ENCODE measurements around the gene ZSWIM7.

DNA sequence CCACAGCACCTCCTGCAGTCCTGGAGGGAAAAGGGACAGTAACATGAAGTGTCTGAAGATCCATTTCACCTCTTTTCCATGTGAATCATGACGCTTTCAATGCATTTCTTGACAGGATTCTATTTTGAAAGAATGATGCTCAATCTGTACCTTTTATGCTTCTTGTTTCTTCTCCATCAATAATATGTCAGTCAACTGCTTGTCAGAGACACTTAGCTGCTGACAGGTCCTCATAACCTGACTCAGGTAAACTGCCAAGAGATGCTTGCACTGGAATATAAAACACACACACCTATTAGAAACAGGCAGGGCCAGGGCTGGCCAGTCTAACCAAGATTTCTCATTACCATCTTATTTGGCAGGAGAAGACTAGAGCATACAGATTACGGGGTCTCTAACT lies 21.6 kb downstream of the ZSWIM7 start:
- no peak for TF ChIP-seq RAD21 (IDR thresholded peaks at IDR 0.05; ENCODE audit: low read depth)
- TF ChIP-seq, protein P1, sequence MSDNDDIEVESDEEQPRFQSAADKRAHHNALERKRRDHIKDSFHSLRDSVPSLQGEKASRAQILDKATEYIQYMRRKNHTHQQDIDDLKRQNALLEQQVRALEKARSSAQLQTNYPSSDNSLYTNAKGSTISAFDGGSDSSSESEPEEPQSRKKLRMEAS (IDR thresholded peaks at IDR 0.05): no peak
- TF ChIP-seq TCF12 (IDR thresholded peaks at IDR 0.05; ENCODE audit: low read depth): no peak
- no peak for TF ChIP-seq YY1 (IDR thresholded peaks at IDR 0.05; ENCODE audit: low read depth)
- no peak for TF ChIP-seq EGR1 (IDR thresholded peaks at IDR 0.05)
- no peak for TF ChIP-seq EP300 (IDR thresholded peaks at IDR 0.05; ENCODE audit: borderline replicate concordance)
- TF ChIP-seq TEAD4 (IDR thresholded peaks at IDR 0.05): no peak
- TF ChIP-seq, protein P2, sequence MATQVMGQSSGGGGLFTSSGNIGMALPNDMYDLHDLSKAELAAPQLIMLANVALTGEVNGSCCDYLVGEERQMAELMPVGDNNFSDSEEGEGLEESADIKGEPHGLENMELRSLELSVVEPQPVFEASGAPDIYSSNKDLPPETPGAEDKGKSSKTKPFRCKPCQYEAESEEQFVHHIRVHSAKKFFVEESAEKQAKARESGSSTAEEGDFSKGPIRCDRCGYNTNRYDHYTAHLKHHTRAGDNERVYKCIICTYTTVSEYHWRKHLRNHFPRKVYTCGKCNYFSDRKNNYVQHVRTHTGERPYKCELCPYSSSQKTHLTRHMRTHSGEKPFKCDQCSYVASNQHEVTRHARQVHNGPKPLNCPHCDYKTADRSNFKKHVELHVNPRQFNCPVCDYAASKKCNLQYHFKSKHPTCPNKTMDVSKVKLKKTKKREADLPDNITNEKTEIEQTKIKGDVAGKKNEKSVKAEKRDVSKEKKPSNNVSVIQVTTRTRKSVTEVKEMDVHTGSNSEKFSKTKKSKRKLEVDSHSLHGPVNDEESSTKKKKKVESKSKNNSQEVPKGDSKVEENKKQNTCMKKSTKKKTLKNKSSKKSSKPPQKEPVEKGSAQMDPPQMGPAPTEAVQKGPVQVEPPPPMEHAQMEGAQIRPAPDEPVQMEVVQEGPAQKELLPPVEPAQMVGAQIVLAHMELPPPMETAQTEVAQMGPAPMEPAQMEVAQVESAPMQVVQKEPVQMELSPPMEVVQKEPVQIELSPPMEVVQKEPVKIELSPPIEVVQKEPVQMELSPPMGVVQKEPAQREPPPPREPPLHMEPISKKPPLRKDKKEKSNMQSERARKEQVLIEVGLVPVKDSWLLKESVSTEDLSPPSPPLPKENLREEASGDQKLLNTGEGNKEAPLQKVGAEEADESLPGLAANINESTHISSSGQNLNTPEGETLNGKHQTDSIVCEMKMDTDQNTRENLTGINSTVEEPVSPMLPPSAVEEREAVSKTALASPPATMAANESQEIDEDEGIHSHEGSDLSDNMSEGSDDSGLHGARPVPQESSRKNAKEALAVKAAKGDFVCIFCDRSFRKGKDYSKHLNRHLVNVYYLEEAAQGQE (IDR thresholded peaks at IDR 0.05; ENCODE audit: low read depth): no peak
- TF ChIP-seq TAF1 (IDR thresholded peaks at IDR 0.05; ENCODE audit: low read depth): no peak
- TF ChIP-seq, protein P3, sequence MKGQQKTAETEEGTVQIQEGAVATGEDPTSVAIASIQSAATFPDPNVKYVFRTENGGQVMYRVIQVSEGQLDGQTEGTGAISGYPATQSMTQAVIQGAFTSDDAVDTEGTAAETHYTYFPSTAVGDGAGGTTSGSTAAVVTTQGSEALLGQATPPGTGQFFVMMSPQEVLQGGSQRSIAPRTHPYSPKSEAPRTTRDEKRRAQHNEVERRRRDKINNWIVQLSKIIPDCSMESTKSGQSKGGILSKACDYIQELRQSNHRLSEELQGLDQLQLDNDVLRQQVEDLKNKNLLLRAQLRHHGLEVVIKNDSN (IDR thresholded peaks at IDR 0.05): no peak
- TF ChIP-seq NFIC (IDR thresholded peaks at IDR 0.05): no peak
- TF ChIP-seq CEBPB (IDR thresholded peaks at IDR 0.05): no peak

Data from Ishikawa (cell line).